Osteocyte (in vitro differentiated cells): ENCODE data around the gene PDIA5. TPM values are rescaled to one million over a fixed set of nuclear protein-coding genes. Genes with fewer than 3 reads are reported as not detected.

ENCODE experiments used
- DNase-seq: peaks from one replicate; pipeline ENCODE4 v3.0.0; 2021; ENCODE audit warnings: mixed read lengths; ENCODE audit not compliant: unreplicated experiment; ENCODE audit errors: extremely low spot score
- H3K27ac Mint-ChIP-seq: one replicate; pipeline ENCODE4 v1.8.0; 2021; ENCODE audit warnings: mild to moderate bottlenecking, mixed read lengths; ENCODE audit not compliant: unreplicated experiment
- H3K27me3 Mint-ChIP-seq: one replicate; pipeline ENCODE4 v1.8.0; 2021; ENCODE audit warnings: mixed read lengths; ENCODE audit not compliant: unreplicated experiment
- H3K36me3 Mint-ChIP-seq: one replicate; pipeline ENCODE4 v1.8.0; 2021; ENCODE audit warnings: mixed read lengths; ENCODE audit not compliant: unreplicated experiment
- H3K4me1 Mint-ChIP-seq: one replicate; pipeline ENCODE4 v1.8.0; 2021; ENCODE audit warnings: mixed read lengths; ENCODE audit not compliant: unreplicated experiment
- H3K4me3 Mint-ChIP-seq: one replicate; pipeline ENCODE4 v1.8.0; 2021; ENCODE audit warnings: mild to moderate bottlenecking, moderate library complexity, mixed read lengths; ENCODE audit not compliant: unreplicated experiment
- H3K9me3 Mint-ChIP-seq: one replicate; pipeline ENCODE4 v1.8.0; 2021; ENCODE audit warnings: mixed read lengths; ENCODE audit not compliant: unreplicated experiment
- CTCF ChIP-seq: fragments of 200-600 bp; sonication (generic); IDR thresholded peaks from 2 replicates; pipeline ENCODE4 v1.5.0; 2021; ENCODE audit warnings: antibody characterized with exemption, mild to moderate bottlenecking, moderate library complexity
- total RNA-seq: library from RNA; stranded (reverse); gene quantifications from 2 replicates; pipeline ENCODE4 v1.2.1, GENCODE V29; 2021

PDIA5 gene
- total RNA-seq, 1 donor from 2014 or later: 35.5 TPM

- H3K4me3 Mint-ChIP-seq: no peak overlapping the region
- no peak for TF ChIP-seq CTCF
- peaks cover 42% of the 10 kb centered on the region for H3K27me3 Mint-ChIP-seq
- no peaks in the 10 kb centered on the region for H3K9me3 Mint-ChIP-seq
- H3K4me1 Mint-ChIP-seq: peaks cover 21% of the 10 kb centered on the region
- H3K36me3 Mint-ChIP-seq: no peaks in the 10 kb centered on the region
- no peak for DNase-seq
- H3K27ac Mint-ChIP-seq: no peak overlapping the region
Observed at GRCh38 chr3:123038751-123039150, 28.1 kb upstream of the PDIA5 start.

GRCh38 chr3:123039178-123039577 lies 27.6 kb upstream of the PDIA5 start:
- H3K36me3 Mint-ChIP-seq: no peaks in the 10 kb centered on the region
- TF ChIP-seq CTCF: no peak
- peaks cover 21% of the 10 kb centered on the region for H3K4me1 Mint-ChIP-seq
- DNase-seq: no peak
- no peak overlapping the region for H3K4me3 Mint-ChIP-seq
- no peak overlapping the region for H3K27ac Mint-ChIP-seq
- H3K9me3 Mint-ChIP-seq: no peaks in the 10 kb centered on the region
- peaks cover 40% of the 10 kb centered on the region for H3K27me3 Mint-ChIP-seq

- DNase-seq: no peak
- Mint-ChIP-seq H3K27ac (no peak overlapping the region), H3K27me3 (peaks cover 32% of the 10 kb centered on the region), H3K4me1 (peaks cover 32% of the 10 kb centered on the region), H3K4me3 (no peak overlapping the region), H3K9me3 (no peaks in the 10 kb centered on the region), H3K36me3 (no peaks in the 10 kb centered on the region)
- TF ChIP-seq CTCF: no peak
Observed at GRCh38 chr3:123042413-123042812, 24.4 kb upstream of the PDIA5 start.

GRCh38 chr3:123044981-123045763 lies 21.7 kb upstream of the PDIA5 start:
- no peak for DNase-seq
- no peaks in the 10 kb centered on the region for H3K36me3 Mint-ChIP-seq
- no peak overlapping the region for H3K4me3 Mint-ChIP-seq
- no peaks in the 10 kb centered on the region for H3K9me3 Mint-ChIP-seq
- H3K4me1 Mint-ChIP-seq: peaks cover 24% of the 10 kb centered on the region
- H3K27me3 Mint-ChIP-seq: peaks cover 19% of the 10 kb centered on the region
- no peak for TF ChIP-seq CTCF
- H3K27ac Mint-ChIP-seq: no peak overlapping the region

- Mint-ChIP-seq H3K27me3 (peaks cover 11% of the 10 kb centered on the region), H3K4me3 (no peak overlapping the region), H3K36me3 (no peaks in the 10 kb centered on the region), H3K9me3 (no peaks in the 10 kb centered on the region), H3K27ac (peak overlapping the region; percentile 35), H3K4me1 (peaks cover 24% of the 10 kb centered on the region)
- DNase-seq: no peak
- no peak for TF ChIP-seq CTCF
Observed at GRCh38 chr3:123046262-123047061, 20.4 kb upstream of the PDIA5 start.
